Stimulated activated CD8-positive, alpha-beta memory T cell treated with anti-CD3 and anti-CD28 coated beads, Interleukin-15, amount 100 ng/mL, for 1 hour (primary cell): ENCODE results near the gene SREK1IP1.
"Not testable (repeated sequence)": the region's sequence is repeated elsewhere in the genome, so short reads cannot be mapped to it uniquely, and the experiment has no call there.

ENCODE experiments used
- DNase-seq: peaks from one replicate; pipeline ENCODE4 v3.0.0-alpha.2; 2020; ENCODE audit warnings: low read depth

Gene SREK1IP1

DNA sequence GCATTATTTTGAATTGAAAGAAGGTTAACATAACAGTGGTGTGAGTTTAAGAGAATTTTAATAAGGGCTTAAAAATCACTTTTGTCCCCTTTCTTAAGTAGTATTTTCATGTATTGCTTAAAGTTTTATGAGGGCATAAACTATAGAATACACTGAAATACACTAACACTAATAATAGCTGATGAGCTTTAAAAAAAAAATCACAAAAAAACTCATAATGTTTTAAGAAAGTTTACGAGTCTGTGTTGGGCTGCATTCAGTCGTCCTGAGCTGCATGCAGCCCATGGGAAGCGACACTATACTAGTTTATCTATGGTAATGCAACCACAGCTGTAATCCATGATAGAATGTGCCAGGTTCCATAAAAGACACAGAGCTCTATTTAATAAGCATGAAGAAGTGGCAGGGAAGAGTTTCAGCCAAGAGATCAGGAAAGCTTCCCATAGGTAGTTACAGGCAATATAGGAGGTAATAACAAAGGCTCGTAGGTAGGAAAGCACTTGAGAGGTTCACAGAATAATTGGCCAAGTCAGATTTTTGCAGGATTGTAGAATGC, 4.5 kb downstream of the SREK1IP1 start:
- DNase-seq, result no peak

DNA sequence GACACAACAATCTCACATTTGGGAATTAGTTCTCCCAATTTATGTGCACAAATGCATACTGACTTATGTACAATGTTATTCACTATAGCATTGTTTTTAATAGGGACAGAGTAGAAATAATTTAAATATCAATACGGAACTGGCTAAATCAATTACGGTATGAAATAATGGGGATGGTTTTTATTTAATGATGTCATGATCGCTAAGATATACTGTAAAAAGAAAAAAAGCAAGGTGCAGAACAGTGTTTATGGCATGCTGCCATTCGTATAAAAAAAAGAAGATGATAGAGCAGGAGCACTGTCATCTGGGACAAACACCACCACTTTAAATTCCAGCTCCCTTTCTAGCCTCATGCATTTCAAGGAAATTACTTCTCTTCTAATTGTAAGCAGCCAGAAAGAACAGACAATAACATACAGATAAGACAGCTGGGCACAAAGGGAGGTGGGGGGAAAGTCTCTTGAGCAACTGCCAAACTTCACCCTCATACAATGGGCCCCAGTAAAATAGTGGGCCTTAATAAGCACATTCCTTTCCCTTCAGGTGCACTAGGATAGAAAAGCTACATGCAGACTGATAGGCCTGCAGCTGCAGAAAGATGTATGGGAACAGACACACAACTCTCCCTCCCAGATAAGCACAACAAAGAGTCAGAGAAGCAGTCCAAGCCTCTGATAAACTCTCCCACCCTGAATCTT, 8.4 kb downstream of the SREK1IP1 start:
- DNase-seq, result no peak

DNA sequence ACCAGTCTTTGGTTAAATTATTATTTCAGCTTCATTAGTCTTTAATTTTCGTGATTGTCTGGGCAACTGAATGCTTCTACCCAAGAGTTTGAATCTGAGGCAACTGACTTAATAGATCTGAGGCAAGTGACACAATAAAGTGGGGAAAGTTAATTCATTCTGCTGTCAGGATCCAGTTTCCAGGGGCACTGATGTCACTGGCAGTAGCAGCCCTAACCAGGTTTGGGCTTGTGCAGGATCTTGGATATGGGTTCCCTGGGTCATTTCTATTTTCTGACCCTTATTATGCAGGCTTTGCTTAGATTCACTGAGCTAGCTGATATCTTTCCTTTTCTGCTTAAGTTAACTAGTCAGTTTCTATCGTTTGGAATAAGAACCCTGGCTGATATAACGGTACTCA, 9.6 kb downstream of the SREK1IP1 start:
- no peak for DNase-seq

DNA sequence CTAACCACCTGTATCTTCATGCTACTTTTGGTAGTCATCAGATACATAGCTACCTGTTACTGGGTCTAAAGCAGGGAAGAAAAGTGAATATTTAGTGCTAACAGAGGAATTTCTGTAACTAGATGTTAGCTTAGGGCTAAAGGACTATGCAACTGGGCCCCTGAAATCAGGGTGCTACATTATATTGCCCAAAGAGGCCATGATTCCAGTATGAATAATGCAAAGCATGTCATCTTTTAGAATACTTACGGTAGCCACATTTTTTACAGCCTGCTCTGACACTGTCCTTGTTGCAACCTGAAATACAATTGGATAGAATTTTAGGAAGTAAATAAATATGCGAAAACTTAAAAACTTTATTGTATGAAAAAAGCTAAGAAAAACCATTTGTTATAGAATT, 14.4 kb downstream of the SREK1IP1 start:
- no peak for DNase-seq

DNA sequence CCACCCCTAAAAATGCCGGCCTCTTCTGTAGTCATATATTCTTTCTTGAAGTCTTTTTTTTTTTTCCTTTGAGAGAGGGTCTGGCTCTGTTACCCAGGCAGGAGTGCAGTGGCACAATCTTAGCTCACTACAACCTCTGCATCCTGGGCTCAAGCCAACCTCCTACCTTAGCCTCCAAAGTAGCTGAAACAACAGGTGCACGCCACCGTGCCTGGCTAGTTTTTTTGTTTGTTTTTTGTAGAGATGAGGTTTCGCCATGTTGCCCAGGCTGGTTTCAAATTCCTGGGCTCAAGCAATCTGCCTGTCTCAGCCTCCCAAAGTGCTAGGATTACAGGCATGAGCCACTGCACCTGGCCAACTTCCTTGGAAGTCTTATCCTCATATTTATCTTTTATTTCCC, 19.1 kb downstream of the SREK1IP1 start:
- no peak for DNase-seq

DNA sequence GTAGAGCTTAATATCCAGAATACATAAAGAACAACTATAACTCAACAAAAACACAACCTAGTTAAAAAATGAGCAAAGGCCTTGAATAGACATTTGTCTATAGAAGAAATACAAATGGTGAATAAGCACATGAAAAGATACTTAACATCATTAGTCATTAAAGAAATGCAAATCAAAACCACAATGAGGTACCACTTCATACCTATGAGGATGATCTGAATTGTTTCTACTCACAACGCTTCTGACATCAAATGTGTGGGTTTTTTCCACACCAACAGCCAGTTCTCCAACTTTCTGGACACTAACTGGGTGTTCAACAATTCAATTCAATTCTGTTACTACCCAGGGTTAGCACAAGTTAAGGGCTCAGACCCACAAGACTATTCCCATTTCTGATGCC, 22.0 kb downstream of the SREK1IP1 start:
- no peak for DNase-seq

DNA sequence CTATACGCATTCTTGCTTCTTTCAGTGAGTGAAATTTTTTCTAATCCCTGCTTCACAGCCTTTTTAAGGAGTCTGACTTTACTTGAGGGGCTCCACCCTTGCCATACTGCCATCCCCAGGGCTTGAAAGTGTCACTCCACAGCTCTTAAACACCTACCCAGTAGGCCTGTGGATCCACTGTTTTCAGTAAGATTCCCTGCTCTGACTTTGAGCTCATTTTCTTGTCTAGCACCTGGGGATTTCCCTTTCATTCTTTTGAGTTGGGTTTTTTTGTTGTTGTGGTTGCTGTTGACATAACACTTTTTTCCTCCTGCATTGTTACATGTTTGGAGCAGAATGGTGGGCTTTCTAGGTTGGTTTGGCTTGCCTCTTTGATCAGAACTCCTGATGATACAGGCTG, 23.6 kb downstream of the SREK1IP1 start:
- no peak for DNase-seq

DNA sequence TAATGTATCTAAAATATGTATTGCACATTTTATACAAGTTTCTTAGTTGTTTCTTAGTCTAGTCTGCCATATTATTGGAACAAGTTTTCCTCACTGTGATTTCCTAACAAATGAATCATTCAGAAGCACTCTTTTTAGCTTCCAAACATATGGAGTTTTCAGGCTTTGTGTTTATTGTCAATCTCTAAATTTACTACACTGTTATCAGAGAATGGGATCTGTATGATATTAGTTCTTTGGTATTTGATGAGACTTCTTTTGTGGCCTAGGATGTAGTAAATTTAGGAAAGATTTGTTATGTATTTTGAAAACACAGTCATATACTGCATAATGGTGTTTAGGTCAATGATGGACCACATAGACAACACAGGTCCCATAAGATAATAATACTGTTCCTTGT, 25.7 kb downstream of the SREK1IP1 start:
- DNase-seq, result no peak

DNA sequence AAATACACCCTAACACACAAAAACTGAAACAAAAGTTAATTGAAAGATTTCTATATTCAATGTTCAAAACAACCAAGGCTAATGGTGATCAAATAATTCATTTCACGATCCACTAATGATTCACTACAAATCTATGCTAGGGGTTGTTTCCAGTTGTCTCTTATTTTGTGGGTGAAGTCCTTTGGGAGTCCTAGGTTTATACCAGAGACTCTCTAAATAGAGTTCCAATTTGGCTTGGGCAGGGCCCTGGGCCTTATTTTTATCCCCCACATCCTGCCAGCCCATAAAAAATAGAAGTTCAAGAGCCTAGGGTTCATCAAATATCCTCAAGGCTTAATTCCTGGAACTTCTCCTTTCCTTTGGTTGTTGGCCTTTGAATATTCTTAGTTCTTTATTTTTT, 26.1 kb downstream of the SREK1IP1 start:
- DNase-seq, result no peak

DNA sequence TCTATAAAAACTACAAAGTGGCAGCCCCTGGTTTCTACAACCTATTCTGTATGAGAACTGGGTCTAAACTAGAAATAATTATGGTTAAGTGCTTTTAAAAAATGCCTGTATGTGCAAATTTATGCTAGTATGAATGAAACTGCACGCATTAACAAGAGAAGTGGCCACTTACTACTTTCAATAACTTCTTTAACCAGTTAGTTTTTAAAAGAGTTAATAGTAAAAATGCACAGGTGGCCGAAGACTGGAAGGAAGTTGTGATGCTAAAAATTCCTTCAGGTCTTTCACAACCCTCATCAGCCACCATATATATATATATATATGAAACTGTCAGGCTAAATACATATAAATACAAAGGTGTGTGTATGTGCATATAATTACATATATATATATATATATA, 41.3 kb downstream of the SREK1IP1 start:
- DNase-seq, result no peak

DNA sequence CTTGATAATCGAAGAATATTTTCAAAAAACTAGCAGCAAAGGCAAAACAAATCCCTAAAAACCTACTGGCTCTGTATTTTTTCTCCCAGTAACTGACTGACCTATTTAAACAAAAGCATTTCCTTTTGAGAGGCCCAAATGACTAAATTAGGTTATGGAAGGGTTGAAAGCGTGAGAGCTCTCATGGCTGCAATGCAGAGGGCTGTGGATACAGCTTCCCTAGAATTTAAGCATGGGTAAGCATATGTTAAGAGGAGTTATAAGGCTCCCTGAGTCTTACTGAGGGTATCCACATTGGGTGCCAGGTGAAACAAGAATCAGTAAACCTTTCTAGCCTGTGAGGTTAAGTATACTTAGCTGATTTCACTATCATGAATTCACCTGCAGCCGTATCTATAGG, 45.9 kb downstream of the SREK1IP1 start:
- DNase-seq, result no peak

DNA sequence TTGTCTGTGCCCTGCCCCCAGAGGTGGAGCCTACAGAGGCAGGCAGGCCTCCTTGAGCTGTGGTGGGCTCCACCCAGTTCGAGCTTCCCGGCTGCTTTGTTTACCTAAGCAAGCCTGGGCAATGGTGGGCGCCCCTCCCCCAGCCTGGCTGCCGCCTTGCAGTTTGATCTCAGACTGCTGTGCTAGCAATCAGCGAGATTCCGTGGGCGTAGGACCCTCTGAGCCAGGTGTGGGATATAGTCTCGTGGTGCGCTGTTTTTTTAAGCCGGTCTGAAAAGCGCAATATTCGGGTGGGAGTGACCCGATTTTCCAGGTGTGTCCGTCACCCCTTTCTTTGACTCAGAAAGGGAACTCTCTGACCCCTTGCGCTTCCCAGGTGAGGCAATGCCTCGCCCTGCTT, 54.0 kb downstream of the SREK1IP1 start:
- DNase-seq, result not testable (repeated sequence)

DNA sequence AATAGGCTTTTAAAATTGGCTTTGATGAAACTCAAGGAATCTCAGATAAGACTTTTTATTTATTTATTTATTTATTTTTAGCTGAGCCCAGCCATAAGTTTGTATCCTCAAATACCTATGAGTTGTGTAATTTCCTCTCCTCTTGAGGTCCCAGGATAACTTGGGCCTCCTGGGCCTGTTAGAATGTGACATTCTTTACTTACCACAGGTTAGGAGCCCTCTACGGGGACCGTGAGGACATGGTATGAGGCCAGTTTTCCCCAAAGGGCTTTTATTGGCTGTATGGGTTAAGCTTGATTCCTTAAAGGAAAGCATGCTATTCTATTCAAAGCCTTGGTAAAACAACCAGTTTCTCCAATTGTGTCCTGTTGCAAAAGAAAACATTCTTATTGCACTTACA, 61.3 kb downstream of the SREK1IP1 start:
- DNase-seq, result no peak

DNA sequence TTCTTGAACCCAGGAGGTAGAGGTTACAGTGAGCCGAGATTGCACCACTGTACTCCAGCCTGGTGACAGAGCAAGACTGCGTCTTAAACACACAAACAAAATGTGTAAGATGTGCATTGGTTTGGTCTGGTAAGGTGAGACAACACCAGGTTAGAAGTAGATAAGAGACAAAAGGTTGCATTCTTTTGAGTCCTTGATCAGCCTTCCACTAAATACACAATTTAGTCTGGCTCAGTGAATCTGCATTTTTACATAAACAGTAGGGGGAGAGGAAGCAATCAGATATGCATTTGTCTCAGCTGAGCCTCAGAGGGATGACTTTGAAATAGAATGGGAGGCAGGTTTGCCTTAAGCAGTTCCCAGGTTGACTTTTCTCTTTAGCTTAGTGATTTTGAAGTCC, 62.4 kb downstream of the SREK1IP1 start:
- DNase-seq, result not testable (repeated sequence)

DNA sequence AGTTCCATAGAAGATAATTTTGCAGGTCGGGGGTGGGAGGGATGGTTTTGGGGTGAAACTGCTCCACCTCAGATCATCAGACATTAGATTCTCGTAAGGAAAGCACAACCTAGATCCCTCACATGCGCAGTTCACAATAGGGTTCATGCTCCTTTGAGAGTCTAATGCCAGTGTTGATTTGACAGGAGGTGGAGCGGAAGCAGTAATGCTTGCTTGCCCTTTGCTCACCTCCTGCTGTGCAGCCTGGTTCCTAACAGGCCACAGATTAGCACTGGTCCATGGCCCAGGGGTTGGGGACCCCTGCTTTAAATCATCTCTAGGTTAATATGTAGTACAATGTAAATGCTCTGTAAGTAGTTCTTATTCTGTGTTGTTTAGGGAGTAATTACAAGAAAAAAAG, 67.7 kb downstream of the SREK1IP1 start:
- DNase-seq, result no peak

DNA sequence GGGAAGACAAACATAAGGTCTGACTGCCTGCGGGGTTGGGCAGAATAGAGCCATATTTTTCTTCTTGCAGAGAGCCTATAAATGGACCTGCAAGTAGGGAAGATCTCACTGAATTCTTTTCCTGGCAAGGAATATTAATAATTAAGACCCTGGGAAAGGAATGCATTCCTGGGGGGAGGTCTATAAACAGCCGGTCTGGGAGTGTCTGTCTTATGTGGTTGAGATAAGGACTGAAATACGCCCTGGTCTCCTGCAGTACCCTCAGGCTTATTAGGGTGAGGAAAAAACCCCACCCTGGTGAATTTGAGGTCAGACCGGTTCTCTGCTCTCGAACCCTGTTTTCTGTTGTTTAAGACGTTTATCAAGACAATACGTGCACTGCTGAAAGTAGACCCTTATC, 72.1 kb downstream of the SREK1IP1 start:
- DNase-seq, result not testable (repeated sequence)

DNA sequence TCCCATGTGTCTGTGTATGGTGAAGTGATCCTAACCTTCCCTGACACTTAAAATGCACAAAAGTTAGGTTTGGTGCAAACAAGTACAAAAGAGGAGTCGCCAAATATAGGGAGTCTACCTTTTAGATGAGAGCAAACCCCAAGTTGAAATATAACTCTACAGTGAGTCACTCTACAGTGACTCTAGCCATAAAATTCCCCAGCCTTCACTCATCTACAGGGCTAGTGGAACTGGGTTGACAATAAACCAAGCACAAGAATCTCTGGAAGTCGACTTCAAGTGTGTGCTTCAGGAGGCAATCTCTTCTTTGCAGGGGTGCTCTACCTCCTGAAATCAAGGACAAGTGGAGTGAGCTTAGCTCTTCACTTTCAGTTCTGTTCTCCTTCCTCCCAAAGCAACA, 74.9 kb downstream of the SREK1IP1 start:
- no peak for DNase-seq

DNA sequence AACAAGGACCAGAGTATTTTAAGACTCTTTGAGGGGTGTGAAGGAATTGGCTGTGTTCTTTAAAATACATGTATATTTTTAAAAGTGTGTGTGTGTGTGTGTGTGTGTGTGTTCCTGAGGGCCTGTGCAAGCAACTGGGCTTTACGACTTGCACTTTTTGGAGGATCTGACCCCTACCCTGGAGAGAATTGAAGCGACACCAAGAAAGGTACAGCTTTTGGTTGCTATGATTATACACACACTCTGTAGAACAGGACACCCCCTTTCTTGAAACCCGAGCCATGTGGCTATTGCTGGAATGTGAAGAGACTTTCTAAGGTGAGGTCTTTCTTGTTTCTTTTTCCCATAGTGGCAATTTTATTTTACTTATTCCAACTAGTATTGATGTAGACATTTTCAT, 77.2 kb downstream of the SREK1IP1 start:
- no peak for DNase-seq

DNA sequence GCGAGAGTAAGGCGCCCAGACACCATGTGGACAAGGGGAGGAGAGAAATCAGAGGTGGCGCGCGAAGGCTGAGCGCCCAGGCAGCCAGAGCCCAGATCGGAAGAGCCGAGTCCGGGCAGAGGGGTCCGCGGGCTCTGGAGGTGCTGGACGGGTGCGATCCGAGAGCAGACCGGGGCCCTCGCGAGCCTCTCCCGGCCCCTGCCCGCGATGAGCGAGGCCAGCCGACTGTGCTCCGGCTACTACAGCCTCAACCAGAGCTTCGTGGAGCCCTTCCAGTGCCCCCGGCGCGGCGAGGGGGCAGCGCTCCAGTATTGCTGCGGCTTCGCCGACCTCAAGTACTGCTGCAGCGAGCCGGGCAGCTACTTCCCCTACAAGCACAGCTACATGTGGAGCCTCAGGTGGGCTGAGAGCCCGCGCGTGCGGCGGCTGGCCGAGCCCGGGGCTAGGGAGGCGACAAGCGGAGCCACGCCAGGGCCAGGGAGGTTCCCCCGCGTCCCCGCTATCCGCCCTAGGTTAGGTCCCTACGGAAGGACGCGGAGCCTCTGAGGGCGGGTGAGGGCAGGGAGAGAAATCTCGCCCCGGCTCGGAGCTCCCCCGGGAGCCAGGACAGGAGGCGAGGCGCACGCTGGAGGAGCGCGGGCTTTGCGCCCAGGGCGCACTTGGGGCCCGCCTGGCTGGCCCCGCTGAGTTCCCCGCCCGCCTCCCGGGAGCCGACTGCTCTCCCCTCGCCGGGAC, 77.9 kb downstream of the SREK1IP1 start, which contains the start of gene SHISAL2B:
SHISAL2B (plus strand) TSS at position 87 of the 735 bp plus-strand sequence; CDS start at position 208, 121 bp downstream.
- no peak for DNase-seq

DNA sequence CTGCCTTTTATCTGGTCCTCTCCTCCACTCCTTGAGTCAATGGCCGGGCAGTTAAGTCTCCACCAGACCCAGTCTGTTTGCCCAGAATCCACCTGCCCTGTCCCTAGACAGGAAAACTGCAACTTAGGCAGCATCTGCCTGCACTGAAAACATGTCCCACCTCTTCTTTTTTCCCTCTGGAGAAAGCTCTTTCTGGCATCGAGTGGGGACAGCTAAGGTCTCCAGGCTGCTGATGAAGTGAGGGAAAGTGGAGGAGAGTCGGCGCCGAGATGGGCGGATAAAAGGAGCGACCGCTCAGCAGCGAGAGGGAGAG, 78.4 kb downstream of the SREK1IP1 start:
- no peak for DNase-seq

DNA sequence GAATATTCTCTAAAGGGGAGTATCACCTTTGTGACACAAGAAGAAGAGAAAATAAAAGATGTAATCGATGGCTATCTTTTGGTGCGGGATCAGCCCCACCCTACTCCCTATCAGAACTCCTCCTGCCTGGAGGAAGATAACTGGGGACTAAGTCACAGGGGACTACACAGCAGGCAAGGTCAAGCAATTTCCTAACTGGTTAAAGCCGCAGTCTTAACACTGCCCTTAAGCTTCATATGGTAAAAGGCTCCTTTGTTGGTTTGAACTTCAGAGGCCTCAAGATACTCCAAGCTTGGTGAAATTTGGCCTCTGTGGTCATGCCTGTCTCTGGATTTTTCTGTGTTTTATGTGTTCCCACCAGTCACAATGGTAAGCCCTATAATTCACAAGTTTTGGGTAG, 79.5 kb downstream of the SREK1IP1 start:
- DNase-seq, result no peak

DNA sequence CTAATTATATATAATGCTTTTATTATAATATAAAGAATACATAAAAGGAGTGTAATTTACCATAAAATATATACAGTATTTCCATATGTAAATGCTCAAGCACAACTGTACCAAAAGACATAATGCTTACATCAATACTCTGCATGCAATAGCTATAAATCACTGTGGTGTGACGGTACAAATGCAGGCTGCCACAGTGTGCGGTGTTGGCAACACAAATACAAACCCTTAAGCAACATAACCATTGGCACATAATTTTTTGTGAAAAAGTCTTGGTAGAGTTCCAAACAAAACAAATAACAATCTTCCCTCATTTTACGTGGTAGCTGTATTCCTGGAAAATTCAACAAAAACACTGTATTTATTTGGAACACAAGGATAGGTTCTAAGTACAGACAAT, 80.1 kb downstream of the SREK1IP1 start:
- no peak for DNase-seq

DNA sequence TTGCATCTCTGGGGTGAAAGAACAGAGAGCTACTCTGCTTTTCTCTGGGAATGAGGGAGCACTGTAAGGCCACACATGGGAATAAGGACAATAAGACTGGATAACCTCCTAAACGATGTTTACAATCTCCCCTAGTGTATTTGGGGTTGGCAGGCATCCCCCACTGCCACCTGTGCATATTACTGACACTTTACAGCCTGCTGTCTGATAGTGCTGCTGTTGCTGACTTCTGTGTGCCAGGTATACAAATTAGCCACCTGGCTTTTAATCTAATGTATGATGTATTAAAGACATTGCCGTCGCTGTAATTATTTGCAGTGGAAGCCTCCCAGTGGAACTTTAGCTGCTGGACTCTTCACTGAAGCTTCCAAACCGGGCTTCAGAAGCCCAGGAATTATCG, 82.6 kb downstream of the SREK1IP1 start:
- DNase-seq, result no peak

DNA sequence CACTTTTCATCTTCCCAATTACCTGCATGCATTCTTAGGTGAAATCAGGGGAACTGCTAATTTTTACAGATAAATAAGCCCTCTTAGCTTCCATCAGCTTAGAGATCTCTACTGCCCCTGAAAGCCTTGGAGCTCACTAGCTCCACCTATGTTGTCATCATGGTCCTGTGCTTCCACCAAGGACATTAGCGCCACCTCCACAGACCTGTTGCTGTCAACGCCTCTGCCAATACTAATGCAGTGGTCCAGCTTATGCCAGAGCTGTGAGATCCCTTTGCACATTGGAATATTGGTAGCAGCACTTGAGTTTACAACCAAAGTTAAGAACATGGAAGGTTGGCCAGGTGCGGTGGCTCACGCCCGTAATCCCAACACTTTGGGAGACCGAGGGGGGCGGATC, 85.9 kb downstream of the SREK1IP1 start:
- no peak for DNase-seq
